Measurements from ENCODE around the gene HIPK2.

The HIPK2 gene

DNA sequence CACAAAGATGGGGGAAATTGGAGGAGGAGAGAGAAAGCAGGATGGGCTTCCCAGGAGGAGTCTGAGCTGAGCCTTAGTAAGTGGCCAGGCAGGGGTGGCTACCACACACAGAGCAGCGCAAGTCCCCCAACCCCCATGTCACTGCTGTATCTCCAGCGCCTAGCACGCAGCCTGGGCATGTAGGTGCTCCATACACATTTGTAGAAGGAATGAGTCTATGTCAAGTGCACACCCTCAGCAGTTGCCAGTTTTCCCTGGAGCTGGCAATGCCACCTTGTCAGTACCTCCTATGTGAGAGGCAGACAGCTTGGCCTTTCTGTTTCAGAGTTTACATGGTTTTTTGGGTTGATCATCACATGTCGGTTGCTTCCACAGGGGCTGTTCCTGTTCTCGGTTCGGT, 138.2 kb downstream of the HIPK2 start:
- TF ChIP-seq, protein P1, sequence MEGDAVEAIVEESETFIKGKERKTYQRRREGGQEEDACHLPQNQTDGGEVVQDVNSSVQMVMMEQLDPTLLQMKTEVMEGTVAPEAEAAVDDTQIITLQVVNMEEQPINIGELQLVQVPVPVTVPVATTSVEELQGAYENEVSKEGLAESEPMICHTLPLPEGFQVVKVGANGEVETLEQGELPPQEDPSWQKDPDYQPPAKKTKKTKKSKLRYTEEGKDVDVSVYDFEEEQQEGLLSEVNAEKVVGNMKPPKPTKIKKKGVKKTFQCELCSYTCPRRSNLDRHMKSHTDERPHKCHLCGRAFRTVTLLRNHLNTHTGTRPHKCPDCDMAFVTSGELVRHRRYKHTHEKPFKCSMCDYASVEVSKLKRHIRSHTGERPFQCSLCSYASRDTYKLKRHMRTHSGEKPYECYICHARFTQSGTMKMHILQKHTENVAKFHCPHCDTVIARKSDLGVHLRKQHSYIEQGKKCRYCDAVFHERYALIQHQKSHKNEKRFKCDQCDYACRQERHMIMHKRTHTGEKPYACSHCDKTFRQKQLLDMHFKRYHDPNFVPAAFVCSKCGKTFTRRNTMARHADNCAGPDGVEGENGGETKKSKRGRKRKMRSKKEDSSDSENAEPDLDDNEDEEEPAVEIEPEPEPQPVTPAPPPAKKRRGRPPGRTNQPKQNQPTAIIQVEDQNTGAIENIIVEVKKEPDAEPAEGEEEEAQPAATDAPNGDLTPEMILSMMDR (IDR thresholded peaks at IDR 0.05; ENCODE audit: low read depth, low read length), result no peak
- no peak for DNase-seq
- Histone ChIP-seq H3K9me3 (no peaks in the 10 kb centered on the region), H3K4me3 (ENCODE audit: low read depth, low read length) (no peak overlapping the region), H3K27me3 (no peaks in the 10 kb centered on the region), H3K4me1 (no peaks in the 10 kb centered on the region), H3K36me3 (no peaks in the 10 kb centered on the region)

DNA sequence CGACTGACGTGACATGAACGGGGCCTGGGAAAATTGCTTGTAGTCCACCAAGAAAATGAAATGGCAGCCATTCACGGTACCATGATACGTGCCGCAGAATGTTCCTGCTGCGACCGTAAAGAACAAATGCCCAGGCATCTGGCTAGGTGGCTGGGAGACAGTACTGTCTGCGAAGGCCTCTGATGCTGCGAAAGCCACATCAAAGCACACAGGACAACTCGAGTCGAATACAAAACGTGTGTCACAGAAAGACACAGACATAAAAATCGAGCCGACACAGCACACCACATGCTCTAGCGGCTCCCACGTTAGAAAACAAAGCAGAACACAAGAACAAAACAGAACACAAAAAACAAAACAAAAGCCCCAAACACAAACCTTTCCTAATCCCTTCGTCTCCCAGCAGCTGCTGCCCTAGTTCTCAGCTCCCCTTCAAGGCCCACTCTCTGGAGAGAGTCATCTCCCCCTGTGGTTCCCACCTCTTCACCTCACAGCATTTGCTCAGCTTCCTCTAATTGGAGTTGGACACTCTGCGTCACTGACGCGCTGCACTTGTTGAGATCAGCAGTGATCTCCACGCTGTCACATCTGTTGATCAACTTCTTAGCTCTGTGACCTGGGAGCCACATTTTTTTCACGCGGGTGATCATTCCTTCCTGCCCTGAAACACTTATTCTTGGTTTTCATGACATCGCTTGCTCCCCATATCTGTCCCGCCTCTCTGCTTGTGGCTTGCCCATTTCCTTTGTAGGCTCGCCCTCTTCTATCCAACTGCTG, 142.1 kb downstream of the HIPK2 start:
- TF ChIP-seq, protein P1 (IDR thresholded peaks at IDR 0.05; ENCODE audit: low read depth, low read length), result no peak
- no peaks in the 10 kb centered on the region for H3K27me3 ChIP-seq
- H3K9me3 ChIP-seq, result no peaks in the 10 kb centered on the region
- no peaks in the 10 kb centered on the region for H3K36me3 ChIP-seq
- no peak for DNase-seq
- H3K4me1 ChIP-seq, result no peaks in the 10 kb centered on the region
- no peak overlapping the region for H3K4me3 ChIP-seq (ENCODE audit: low read depth, low read length)

DNA sequence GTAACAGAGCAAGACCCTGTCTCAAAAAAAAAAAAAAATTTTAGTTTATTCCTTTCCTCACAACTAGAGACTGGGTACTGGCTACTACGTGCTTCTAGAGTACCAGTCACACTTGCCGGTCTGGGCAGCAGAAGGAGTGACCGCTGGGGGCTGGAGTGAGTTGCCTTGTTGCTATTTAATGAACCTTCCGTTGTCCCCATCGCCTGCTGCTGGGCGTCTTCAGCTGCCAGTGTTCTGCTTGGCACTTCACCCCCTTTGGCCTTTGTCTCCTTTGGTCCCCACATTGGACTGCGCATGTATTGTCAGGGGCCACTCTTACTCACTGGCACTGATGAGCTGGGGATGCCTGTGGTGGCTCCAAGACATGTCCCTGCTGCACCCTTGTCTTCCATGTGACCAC, 143.7 kb downstream of the HIPK2 start:
- Histone ChIP-seq H3K4me1 (no peaks in the 10 kb centered on the region), H3K9me3 (no peaks in the 10 kb centered on the region), H3K36me3 (no peaks in the 10 kb centered on the region), H3K27me3 (no peaks in the 10 kb centered on the region), H3K4me3 (ENCODE audit: low read depth, low read length) (no peak overlapping the region)
- TF ChIP-seq, protein P1 (IDR thresholded peaks at IDR 0.05; ENCODE audit: low read depth, low read length), result no peak
- DNase-seq, result no peak

DNA sequence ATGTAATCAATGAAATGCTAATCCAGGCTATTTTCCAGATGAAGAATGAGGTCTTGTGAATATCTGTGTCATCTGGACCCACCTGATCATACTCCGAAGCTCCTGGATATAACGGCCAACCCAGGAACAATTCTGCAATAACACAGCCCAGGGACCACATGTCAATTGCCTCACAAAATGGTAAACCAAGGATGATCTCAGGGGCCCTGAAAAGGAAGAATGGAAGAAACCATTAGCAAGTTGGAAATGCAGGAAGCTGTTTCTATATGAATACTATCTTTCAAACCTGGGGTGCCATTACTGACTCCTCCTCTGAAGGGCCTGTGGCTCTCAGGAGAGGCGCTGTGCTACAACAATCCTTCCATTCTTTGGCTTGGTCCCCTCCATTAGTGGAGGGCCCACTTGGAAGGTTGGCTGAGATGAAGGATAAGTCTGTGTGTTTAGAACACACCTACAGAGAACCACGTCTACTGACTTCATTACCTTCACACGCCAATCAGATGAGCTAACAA, 146.2 kb downstream of the HIPK2 start:
- H3K4me3 ChIP-seq (ENCODE audit: low read depth, low read length), result no peak overlapping the region
- no peak for DNase-seq
- TF ChIP-seq, protein P1 (IDR thresholded peaks at IDR 0.05; ENCODE audit: low read depth, low read length), result no peak
- H3K4me1 ChIP-seq, result no peaks in the 10 kb centered on the region; the same call in 1 of the 2 replicates
- H3K36me3 ChIP-seq, result no peaks in the 10 kb centered on the region
- H3K9me3 ChIP-seq, result no peaks in the 10 kb centered on the region
- no peaks in the 10 kb centered on the region for H3K27me3 ChIP-seq

DNA sequence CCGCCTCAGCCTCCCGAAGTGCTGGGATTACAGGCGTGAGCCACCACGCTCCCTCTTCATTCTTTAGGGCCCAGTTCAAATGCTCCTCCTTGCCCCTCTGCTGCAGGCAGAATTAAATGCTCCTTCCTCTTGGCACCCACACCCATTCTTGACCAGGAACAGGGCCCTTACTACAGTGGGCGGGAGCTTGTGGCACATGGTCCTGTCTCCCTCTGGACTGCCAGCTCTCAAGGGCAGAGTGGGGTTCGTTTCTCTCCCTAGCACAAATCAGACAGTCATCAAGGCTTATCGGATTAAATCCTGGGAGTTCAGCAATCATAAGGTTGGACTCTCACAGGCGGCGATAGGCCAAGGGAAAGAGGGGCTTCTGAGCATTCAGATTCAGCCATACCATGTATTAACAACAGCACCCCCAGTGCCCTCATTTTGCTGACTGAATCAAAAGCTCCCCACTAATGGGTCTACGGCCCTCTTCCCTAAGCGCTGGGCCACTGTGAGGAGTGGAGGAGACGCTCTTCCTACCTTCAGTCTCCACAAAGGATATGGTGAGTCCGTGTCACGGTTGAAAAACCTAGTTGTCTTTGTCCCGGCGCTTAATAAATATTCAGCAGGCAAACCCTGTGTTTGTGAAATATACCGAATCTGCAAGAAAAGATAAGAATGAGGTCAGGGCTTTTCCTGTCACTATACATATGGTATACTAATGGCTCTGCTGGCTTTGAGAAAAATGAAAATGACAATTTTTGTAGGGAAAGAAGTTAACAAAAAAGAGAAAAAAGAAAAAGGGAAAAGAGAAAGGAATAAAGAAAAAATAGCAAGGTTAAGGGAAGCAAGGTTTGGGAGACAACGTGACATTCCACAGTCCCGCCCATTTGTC, 146.9 kb downstream of the HIPK2 start:
- H3K36me3 ChIP-seq, result no peaks in the 10 kb centered on the region; the same call in 1 of the 2 replicates
- no peaks in the 10 kb centered on the region for H3K9me3 ChIP-seq
- DNase-seq, result no peak
- TF ChIP-seq, protein P1 (IDR thresholded peaks at IDR 0.05; ENCODE audit: low read depth, low read length), result no peak
- H3K4me3 ChIP-seq (ENCODE audit: low read depth, low read length), result no peak overlapping the region
- H3K27me3 ChIP-seq, result no peaks in the 10 kb centered on the region
- H3K4me1 ChIP-seq, result no peaks in the 10 kb centered on the region; the same call in 1 of the 2 replicates

Measured in BE2C (cell line).